Keratinocyte (primary cell): ENCODE data around the gene EPHA6. TPM values are rescaled to one million over a fixed set of nuclear protein-coding genes. Genes with fewer than 3 reads are reported as not detected.

Source experiments
- DNase-seq: peaks from one replicate; pipeline ENCODE4 v3.0.0-alpha.2; 2011; ENCODE audit warnings: low read depth, missing footprints, low spot score
- FAIRE-seq: peaks from 2 replicates; lab custom pipeline; 2011; peaks lifted over from hg19 to GRCh38; lab: Jason Lieb, UNC
- H2AFZ ChIP-seq: 2 replicates; pipeline ENCODE4 v1.6.0; 2012; ENCODE audit warnings: low read length, control low read depth, inconsistent platforms; ENCODE audit not compliant: control insufficient read depth
- H3K27ac ChIP-seq: 2 replicates; pipeline ENCODE4 v1.5.1; 2011; ENCODE audit warnings: low read length; ENCODE audit not compliant: control insufficient read depth, insufficient read depth
- H3K27me3 ChIP-seq: 3 replicates; pipeline ENCODE4 v1.6.0; 2011; ENCODE audit warnings: low read length; ENCODE audit not compliant: control insufficient read depth, insufficient read depth; ENCODE audit errors: extremely low read depth
- H3K36me3 ChIP-seq, 2 experiments: 2 replicates in 1 of 2; 3 replicates in 1 of 2; pipeline ENCODE4 v1.5.1; 2011; ENCODE audit warnings: low read length in 2 of 2, mild to moderate bottlenecking in 1 of 2; ENCODE audit not compliant: control insufficient read depth in 2 of 2, insufficient read depth in 2 of 2; ENCODE audit errors: extremely low read depth in 1 of 2
- H3K4me1 ChIP-seq: 3 replicates; pipeline ENCODE4 v1.5.1; 2011; ENCODE audit warnings: low read length; ENCODE audit not compliant: control insufficient read depth, insufficient read depth; ENCODE audit errors: extremely low read depth
- H3K4me2 ChIP-seq: 3 replicates; pipeline ENCODE4 v1.6.0; 2011; ENCODE audit warnings: low read depth, low read length; ENCODE audit not compliant: control insufficient read depth, insufficient read depth; ENCODE audit errors: extremely low read depth
- H3K4me3 ChIP-seq, 3 experiments: fragments of 200-600 bp in 1 of 3; sonication (generic) in 1 of 3; 2 replicates in 2 of 3; 3 replicates in 1 of 3; pipeline ENCODE4 v1.5.1; 2011 to 2016; ENCODE audit warnings: low read length in 3 of 3, mild to moderate bottlenecking in 3 of 3, control low read depth in 2 of 3, inconsistent platforms in 1 of 3, low read depth in 1 of 3, mixed read lengths in 1 of 3, mixed run types in 1 of 3, moderate library complexity in 1 of 3; ENCODE audit not compliant: control insufficient read depth in 2 of 3, insufficient read depth in 2 of 3; ENCODE audit errors: extremely low read depth in 1 of 3
- H3K79me2 ChIP-seq: 2 replicates; pipeline ENCODE4 v1.6.0; 2012; ENCODE audit warnings: low read length; ENCODE audit not compliant: control insufficient read depth, insufficient read depth
- H3K9ac ChIP-seq: 3 replicates; pipeline ENCODE4 v1.6.0; 2011; ENCODE audit warnings: low read length; ENCODE audit not compliant: control insufficient read depth, insufficient read depth; ENCODE audit errors: extremely low read depth
- H3K9me1 ChIP-seq: 3 replicates; pipeline ENCODE4 v1.6.0; 2011; ENCODE audit warnings: low read length; ENCODE audit not compliant: control insufficient read depth, insufficient read depth; ENCODE audit errors: extremely low read depth
- H3K9me3 ChIP-seq: 2 replicates; pipeline ENCODE4 v1.5.1; 2012; ENCODE audit warnings: low read depth, low read length; ENCODE audit not compliant: control insufficient read depth
- H4K20me1 ChIP-seq: 3 replicates; pipeline ENCODE4 v1.6.0; 2011; ENCODE audit warnings: low read length; ENCODE audit not compliant: control insufficient read depth, insufficient read depth; ENCODE audit errors: extremely low read depth
- EZH2 ChIP-seq: IDR thresholded peaks from one replicate; pipeline ENCODE4 v1.6.1; 2012; ENCODE audit warnings: inconsistent platforms, mild to moderate bottlenecking, low read length, moderate library complexity
- dilution Hi-C: fragments of 300-500 bp; cut with MboI; formaldehyde crosslinking; loops from one replicate; pipeline ENCODE4 v1.7.0; 2020; ENCODE audit warnings: low sequenced_read_pairs; ENCODE audit not compliant: extremely low pct_ligation_motif_present
- polyA plus RNA-seq, 5 experiments: library from polyadenylated mRNA; depleted of rRNA in 3 of 5; stranded (reverse) in 3 of 5; stranded (forward) in 1 of 5; unstranded in 1 of 5; fragments of >200 nt; gene quantifications; 1 replicate in 1 of 5; 2 replicates in 3 of 5; 3 replicates in 1 of 5; pipeline versions ENCODE4 v1.2.1 to v1.2.3, GENCODE V29; 2011 to 2012; ENCODE audit warnings: missing spikeins in 2 of 5, low read depth in 1 of 5, low replicate concordance in 1 of 5
- TF ChIP-seq, protein P1 (sequence below), 3 experiments: IDR thresholded peaks in 1 of 3; conservative IDR thresholded peaks in 1 of 3; optimal IDR thresholded peaks in 1 of 3; 2 replicates in 2 of 3; 3 replicates in 1 of 3; pipeline versions ENCODE3 to v1.5.1; 2011; ENCODE audit warnings: low read length in 3 of 3, mild to moderate bottlenecking in 3 of 3, moderate library complexity in 2 of 3, control low read depth in 1 of 3, inconsistent platforms in 1 of 3; ENCODE audit not compliant: insufficient read depth in 2 of 3; ENCODE audit errors: extremely low read depth in 1 of 3

Gene EPHA6
- polyA plus RNA-seq, 1 donor (not counting 4 experiments of a cell fraction or from before 2014, with no cell fraction given): not detected

DNA sequence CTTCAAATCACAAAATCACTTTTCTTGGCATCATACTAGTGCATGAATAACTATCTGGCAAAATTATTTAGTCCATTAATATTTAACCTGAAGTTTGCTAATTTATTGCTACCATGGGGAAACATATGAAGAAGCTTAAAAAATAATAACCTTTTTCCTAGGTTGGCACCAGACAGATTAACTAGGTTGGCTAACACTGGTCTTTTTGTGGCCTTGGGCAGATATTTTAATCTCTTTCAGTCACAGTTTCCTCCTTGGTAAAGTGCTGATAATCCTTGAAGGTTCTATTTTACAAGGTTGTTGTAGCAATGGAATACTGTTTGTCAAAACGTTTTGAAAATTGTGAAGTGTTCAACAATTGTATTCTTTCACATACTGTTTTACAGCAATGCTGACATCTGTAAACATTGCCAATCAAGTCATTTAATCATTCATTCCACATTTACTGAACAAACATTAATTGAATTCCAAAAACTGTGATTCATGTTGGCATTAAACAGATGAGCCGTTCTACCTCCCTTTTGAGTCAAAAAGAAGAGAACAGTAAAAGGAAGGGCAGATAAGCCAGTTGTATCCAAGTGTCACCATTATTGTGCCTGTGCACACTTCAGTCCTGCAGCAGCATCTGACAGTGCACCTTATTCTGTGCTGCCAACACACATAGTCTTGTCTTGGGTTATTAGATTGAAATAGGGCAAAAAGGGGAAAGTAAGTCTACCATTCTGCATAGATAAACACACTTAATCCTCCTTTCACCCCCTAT is 21.9 kb downstream of the EPHA6 start:
- Histone ChIP-seq H3K36me3 (no peaks in the 10 kb centered on the region), H2AFZ (no peak overlapping the region), H3K79me2 (no peaks in the 10 kb centered on the region), H3K9ac (no peak overlapping the region), H3K27ac (no peak overlapping the region), H3K27me3 (no peaks in the 10 kb centered on the region), H4K20me1 (no peaks in the 10 kb centered on the region), H3K4me1 (no peaks in the 10 kb centered on the region), H3K9me3 (no peaks in the 10 kb centered on the region), H3K4me2 (no peak overlapping the region), H3K9me1 (no peaks in the 10 kb centered on the region), H3K4me3 (no peak overlapping the region)
- DNase-seq (no peak), FAIRE-seq (no peak)
- dilution Hi-C loops: no loop called here
- TF ChIP-seq, protein P1, sequence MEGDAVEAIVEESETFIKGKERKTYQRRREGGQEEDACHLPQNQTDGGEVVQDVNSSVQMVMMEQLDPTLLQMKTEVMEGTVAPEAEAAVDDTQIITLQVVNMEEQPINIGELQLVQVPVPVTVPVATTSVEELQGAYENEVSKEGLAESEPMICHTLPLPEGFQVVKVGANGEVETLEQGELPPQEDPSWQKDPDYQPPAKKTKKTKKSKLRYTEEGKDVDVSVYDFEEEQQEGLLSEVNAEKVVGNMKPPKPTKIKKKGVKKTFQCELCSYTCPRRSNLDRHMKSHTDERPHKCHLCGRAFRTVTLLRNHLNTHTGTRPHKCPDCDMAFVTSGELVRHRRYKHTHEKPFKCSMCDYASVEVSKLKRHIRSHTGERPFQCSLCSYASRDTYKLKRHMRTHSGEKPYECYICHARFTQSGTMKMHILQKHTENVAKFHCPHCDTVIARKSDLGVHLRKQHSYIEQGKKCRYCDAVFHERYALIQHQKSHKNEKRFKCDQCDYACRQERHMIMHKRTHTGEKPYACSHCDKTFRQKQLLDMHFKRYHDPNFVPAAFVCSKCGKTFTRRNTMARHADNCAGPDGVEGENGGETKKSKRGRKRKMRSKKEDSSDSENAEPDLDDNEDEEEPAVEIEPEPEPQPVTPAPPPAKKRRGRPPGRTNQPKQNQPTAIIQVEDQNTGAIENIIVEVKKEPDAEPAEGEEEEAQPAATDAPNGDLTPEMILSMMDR (optimal IDR thresholded peaks at IDR 0.05 in 1 of 3, IDR thresholded peaks at IDR 0.05 in 1 of 3, conservative IDR thresholded peaks at IDR 0.05 in 1 of 3; ENCODE audit: extremely low read depth in 1 of 3, insufficient read depth in 2 of 3, low read length in 3 of 3): no peak
- no peak for TF ChIP-seq EZH2

DNA sequence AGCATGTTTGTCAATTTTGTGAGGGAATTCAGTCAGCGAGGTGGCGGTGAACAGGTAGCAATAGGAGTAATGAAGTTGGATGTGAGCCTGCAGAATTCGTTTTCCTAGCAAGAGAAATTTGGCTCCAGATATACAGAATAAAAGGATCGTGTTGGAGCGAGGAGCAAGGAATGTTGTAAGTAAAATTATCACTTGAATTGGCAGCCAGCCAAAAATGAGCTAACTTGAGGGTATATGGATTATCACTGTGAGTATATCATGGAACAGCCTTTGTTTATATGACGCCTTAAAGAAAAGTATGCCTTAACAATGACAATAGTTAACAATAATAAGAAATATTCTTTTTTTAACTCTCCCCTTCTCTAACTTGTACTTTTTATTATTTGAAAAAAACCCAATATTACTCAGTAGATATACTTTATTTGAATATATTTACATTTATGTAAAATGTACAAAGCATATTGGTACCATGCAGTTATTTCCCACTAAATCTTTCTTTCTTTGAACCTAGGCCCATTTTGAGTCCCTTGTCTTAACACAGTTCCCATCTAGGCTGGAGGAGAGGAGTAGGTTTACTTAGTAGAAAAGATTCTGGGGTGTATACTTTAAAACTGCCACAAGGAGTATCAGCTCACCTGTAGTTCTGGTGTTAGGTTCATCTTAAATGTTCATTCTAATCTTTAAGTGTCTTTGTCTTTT is 29.3 kb downstream of the EPHA6 start:
- FAIRE-seq: no peak

More for the DNA sequence above, 29.3 kb downstream of the EPHA6 start:
- Histone ChIP-seq H3K4me3 (no peak overlapping the region), H3K27me3 (no peaks in the 10 kb centered on the region), H3K36me3 (no peaks in the 10 kb centered on the region), H3K4me2 (no peak overlapping the region), H3K79me2 (no peaks in the 10 kb centered on the region), H3K9ac (no peak overlapping the region), H3K27ac (no peak overlapping the region), H3K4me1 (no peaks in the 10 kb centered on the region), H2AFZ (no peak overlapping the region), H4K20me1 (no peaks in the 10 kb centered on the region), H3K9me1 (no peaks in the 10 kb centered on the region), H3K9me3 (no peaks in the 10 kb centered on the region)
- dilution Hi-C loops: no loop called here
- no peak for TF ChIP-seq EZH2
- TF ChIP-seq, protein P1 (optimal IDR thresholded peaks at IDR 0.05 in 1 of 3, IDR thresholded peaks at IDR 0.05 in 1 of 3, conservative IDR thresholded peaks at IDR 0.05 in 1 of 3; ENCODE audit: extremely low read depth in 1 of 3, insufficient read depth in 2 of 3, low read length in 3 of 3): no peak
- DNase-seq: no peak
